Body of pancreas (tissue), 4 donors: ENCODE data around the gene PLCB2. TPM values are rescaled to one million over a fixed set of nuclear protein-coding genes. Genes with fewer than 3 reads are reported as not detected.

ENCODE experiments used
- ATAC-seq: fragments of 150-250 bp; one replicate; pipeline ENCODE4 v1.9.1; 2016
- DNase-seq, 4 donors: peaks; one replicate each; pipeline ENCODE4 v3.0.0-alpha.2; 2019
- H3K27ac ChIP-seq, 4 donors: fragments of 200-600 bp; sonication (generic); 1 replicate in 3 of 4; 2 replicates in 1 of 4; pipeline versions ENCODE4 v1.5.1 to v1.6.1; 2016 to 2019; ENCODE audit warnings: mild to moderate bottlenecking in 1 of 4, mixed read lengths in 1 of 4, moderate library complexity in 1 of 4
- H3K27me3 ChIP-seq, 2 donors: fragments of 200-600 bp; sonication (generic); one replicate each; pipeline ENCODE4 v1.6.0; 2016; ENCODE audit warnings: mild to moderate bottlenecking in 1 of 2
- H3K36me3 ChIP-seq, 2 donors: fragments of 200-600 bp; sonication (generic); replicated peaks in 1 of 2; 2 replicates each; pipeline ENCODE4 v1.5.1; 2016; ENCODE audit warnings: low read depth in 2 of 2; ENCODE audit not compliant: insufficient read depth in 1 of 2
- H3K4me1 ChIP-seq: fragments of 200-600 bp; sonication (generic); one replicate; pipeline ENCODE4 v1.6.0; 2016
- H3K4me3 ChIP-seq, 2 donors: fragments of 200-600 bp; sonication (generic); 1 replicate in 1 of 2; 2 replicates in 1 of 2; pipeline ENCODE4 v1.5.1; 2016 to 2019
- H3K9me3 ChIP-seq, 3 donors: fragments of 200-600 bp; sonication (generic); 1 replicate in 2 of 3; 2 replicates in 1 of 3; pipeline ENCODE4 v1.5.1; 2016
- CTCF ChIP-seq, 7 experiments: fragments of 450-650 bp in 4 of 7; fragments of 200-600 bp in 3 of 7; sonication (generic) in 3 of 7; IDR thresholded peaks; one replicate each; pipeline ENCODE4 v1.5.1; 2016 to 2019; ENCODE audit warnings: antibody characterized with exemption in 7 of 7
- POLR2A ChIP-seq, 3 donors: fragments of 450-650 bp; IDR thresholded peaks; one replicate each; pipeline ENCODE4 v1.6.1; 2016; ENCODE audit warnings: antibody characterized with exemption in 3 of 3, mild to moderate bottlenecking in 2 of 3
- WGBS, 2 donors: methylation state at CpG; one replicate each; pipeline ENCODE4 v1.1.5; 2017; 5-methylcytosine and 5-hydroxymethylcytosine counted together
- intact Hi-C: fragments of 100-400 bp; cut with DNase I; formaldehyde crosslinking; loops from one replicate; pipeline ENCODE4 v1.15.1; 2023
- total RNA-seq, 2 donors: library from RNA; depleted of rRNA; stranded (reverse); fragments of >200 nt; gene quantifications; one replicate each; pipeline ENCODE4 v1.1.0, GENCODE V29; 2016

Gene PLCB2
- total RNA-seq, 2 donors from 2014 or later = 3.1 to 4.6 TPM

GRCh38 chr15:40340740-40341400 lies 33.1 kb upstream of the PLCB2 start, which contains the start of gene CCDC9B:
TSS of gene CCDC9B (minus strand) at chr15:40340939. CDS start at chr15:40340819, 120 bp downstream.
- TF ChIP-seq POLR2A (IDR thresholded peaks at IDR 0.05) (peak; percentile 70 to 85 (median 83)), CTCF (IDR thresholded peaks at IDR 0.05) (no peak)
- H3K27me3 ChIP-seq = no peaks in the 10 kb centered on the region
- peaks cover 59% of the 10 kb centered on the region for H3K4me1 ChIP-seq
- no peaks in the 10 kb centered on the region for H3K9me3 ChIP-seq
- H3K36me3 ChIP-seq = no peaks in the 10 kb centered on the region
- ATAC-seq (peak; percentile 66), DNase-seq (peak; percentile 80 to 89 (median 88))
- intact Hi-C loops = no loop called here
- WGBS, 2 donors = 49 to 100% methylated on average over 2 to 9 of the region's 17 CpGs
- no peak within 1 kb of the TSS for H3K4me3 ChIP-seq
- H3K27ac ChIP-seq = peak within 1 kb of the TSS; percentile 72 to 92 (median 90)

GRCh38 chr15:40340038-40340739 lies 32.5 kb upstream of the PLCB2 start:
- intact Hi-C loops = no loop called here
- TF ChIP-seq CTCF (IDR thresholded peaks at IDR 0.05) (no peak), POLR2A (IDR thresholded peaks at IDR 0.05) (no peak)
- peak; percentile 47 for ATAC-seq
- Histone ChIP-seq H3K27ac (peak overlapping the region; percentile 72 to 92 (median 90)), H3K27me3 (no peaks in the 10 kb centered on the region), H3K36me3 (no peaks in the 10 kb centered on the region), H3K9me3 (no peaks in the 10 kb centered on the region), H3K4me3 (no peak overlapping the region), H3K4me1 (peaks cover 66% of the 10 kb centered on the region)
- peak; percentile 66 to 78 (median 76) for DNase-seq
- WGBS, 2 donors = 37 to 69% methylated on average over 9 to 14 of the region's 14 CpGs

- H3K4me3 ChIP-seq = no peak overlapping the region
- no peaks in the 10 kb centered on the region for H3K9me3 ChIP-seq
- H3K4me1 ChIP-seq = peaks cover 69% of the 10 kb centered on the region
- intact Hi-C loops = no loop called here
- no peak for DNase-seq
- ATAC-seq = no peak
- H3K27ac ChIP-seq = peak overlapping the region; percentile 72 to 92 (median 90)
- WGBS, 2 donors = 86% methylated on average over 4 of the region's 7 CpGs; no CpG with 5 or more reads in 1 of the 2 donors
- TF ChIP-seq CTCF (IDR thresholded peaks at IDR 0.05) (no peak), POLR2A (IDR thresholded peaks at IDR 0.05) (no peak)
- H3K36me3 ChIP-seq = no peaks in the 10 kb centered on the region
- no peaks in the 10 kb centered on the region for H3K27me3 ChIP-seq
These were observed 31.8 kb upstream of the PLCB2 start for GRCh38 chr15:40339621-40339945.

- Histone ChIP-seq H3K36me3 (no peaks in the 10 kb centered on the region), H3K4me1 (peaks cover 71% of the 10 kb centered on the region), H3K4me3 (no peak overlapping the region), H3K9me3 (no peaks in the 10 kb centered on the region), H3K27ac (peak overlapping the region; percentile 72 to 92 (median 90)), H3K27me3 (no peaks in the 10 kb centered on the region)
- ATAC-seq = peak; percentile 76
- peak; percentile 69 to 85 (median 78) for DNase-seq
- 51 to 59% methylated on average over 5 to 11 of the region's 11 CpGs for WGBS, 2 donors
- intact Hi-C loops = no loop called here
- no peak for TF ChIP-seq CTCF (IDR thresholded peaks at IDR 0.05)
- peak; percentile 55 to 90 (median 84) for TF ChIP-seq POLR2A (IDR thresholded peaks at IDR 0.05)
These were observed 31.3 kb upstream of the PLCB2 start for GRCh38 chr15:40338921-40339620.
